ENCODE measurements around the gene ZC3H12A.
"Not testable (repeated sequence)": the region's sequence is repeated elsewhere in the genome, so short reads cannot be mapped to it uniquely, and the experiment has no call there.

ZC3H12A gene

DNA sequence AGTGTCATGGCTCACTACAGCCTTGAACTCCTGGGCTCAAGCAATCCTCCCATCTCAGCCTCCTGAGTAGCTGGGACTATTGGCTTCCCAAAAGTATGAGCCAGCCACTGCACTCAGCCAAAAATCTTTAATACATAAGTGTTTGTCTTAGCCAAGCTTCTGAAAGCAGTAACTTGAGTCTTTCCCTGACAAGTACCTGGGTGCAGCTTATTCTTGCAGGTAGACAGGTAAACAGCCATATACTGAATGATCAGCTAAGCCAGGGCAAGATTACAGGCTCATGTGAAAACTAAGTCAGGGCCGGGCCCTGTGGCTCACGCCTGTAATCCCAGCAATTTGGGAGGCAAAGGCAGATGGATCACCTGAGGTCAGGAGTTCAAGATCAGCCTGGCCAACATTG lies 32.4 kb downstream of the ZC3H12A start:
- no peak for DNase-seq

DNA sequence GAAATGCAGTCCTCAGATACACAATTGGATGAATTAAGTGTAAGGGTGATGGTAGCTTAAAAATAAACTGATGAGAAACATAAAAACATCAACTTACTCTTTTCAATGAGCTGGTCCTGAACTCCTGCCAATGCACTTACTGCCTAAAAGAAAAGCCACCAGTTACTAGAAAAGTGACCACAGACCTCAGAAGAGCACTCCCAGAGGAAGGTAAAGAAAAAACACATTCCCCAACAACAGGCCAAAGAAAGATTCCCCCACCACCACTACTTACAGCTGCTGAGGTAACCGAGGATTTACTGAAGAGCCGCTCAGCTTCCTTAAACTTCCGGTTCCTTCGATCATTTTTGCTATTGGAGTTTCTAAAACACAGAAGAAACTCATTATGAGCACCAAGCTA lies 34.8 kb downstream of the ZC3H12A start:
- no peak for DNase-seq

DNA sequence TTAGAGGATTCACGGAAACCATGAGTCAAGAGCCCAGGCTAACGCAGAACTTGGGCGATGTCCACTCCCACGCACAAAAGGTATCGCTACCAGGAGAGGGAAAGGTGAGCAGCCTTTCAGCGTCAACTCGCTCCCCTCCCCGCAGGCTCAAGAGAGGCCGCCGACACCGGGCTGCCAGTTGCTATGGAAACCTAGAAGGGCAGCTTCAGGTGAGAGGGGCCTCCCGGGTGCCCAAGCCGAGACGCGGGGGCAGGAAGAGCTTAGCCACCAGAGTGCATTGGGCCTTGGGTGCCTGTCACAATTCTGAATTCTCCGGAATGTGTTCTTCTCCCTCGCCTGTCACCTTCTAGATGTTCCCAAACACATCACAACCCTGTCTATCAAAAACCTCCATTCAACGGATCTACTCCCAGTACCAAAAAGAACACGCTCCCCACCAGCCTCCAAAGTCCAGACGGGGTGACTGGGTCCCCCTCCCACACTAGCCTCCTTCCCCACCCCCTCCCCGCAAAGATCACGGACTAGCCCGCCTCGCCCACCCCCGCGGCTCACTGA lies 39.5 kb downstream of the ZC3H12A start:
- peak; percentile 82 for DNase-seq

DNA sequence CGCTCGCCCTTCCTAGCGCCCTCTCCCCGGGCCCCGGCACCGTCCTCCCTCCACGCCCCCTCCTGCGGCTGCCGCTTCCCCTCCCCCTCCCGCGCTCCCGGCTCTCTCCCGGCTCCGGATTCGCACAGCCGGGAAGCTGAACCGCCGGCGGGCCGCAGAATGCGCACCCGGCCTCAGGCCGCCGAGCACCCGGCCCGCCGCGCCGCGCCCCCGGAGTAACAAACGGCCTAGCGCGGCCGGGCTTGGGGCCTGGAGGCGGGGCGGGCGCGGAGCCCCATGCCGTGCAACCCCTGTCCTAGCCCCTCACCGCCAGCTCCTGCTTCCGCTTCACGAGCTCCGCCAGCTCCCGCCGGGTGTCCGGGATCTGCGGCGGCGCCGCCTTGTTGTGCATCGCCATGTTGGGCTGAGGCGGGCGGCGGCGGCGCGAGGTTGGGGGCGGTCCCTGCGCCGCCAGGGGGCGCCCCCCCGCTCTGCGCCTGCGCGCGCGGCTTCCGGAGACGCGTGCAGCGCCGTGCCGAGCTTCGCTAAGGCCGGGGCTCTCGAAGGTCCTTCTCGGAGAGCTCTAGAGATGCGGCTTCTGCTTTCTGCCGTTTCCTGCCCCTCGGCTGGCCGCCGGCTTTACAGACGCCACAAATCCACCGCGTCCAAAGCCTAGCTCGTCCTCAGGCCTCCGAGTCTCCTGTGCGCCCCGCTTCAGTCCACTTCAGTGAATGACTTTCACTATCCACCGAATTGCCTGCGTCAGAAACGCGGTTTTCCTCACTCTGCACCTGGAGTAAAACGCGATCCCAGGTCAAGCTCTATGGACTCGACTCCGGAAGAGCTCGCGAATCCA lies 40.2 kb downstream of the ZC3H12A start, which contains the start of gene MEAF6:
Gene MEAF6 (minus strand): TSS at position 417 of the 835 bp plus-strand sequence. CDS start 20 bp downstream, at position 397.
- DNase-seq: peak; percentile 93

DNA sequence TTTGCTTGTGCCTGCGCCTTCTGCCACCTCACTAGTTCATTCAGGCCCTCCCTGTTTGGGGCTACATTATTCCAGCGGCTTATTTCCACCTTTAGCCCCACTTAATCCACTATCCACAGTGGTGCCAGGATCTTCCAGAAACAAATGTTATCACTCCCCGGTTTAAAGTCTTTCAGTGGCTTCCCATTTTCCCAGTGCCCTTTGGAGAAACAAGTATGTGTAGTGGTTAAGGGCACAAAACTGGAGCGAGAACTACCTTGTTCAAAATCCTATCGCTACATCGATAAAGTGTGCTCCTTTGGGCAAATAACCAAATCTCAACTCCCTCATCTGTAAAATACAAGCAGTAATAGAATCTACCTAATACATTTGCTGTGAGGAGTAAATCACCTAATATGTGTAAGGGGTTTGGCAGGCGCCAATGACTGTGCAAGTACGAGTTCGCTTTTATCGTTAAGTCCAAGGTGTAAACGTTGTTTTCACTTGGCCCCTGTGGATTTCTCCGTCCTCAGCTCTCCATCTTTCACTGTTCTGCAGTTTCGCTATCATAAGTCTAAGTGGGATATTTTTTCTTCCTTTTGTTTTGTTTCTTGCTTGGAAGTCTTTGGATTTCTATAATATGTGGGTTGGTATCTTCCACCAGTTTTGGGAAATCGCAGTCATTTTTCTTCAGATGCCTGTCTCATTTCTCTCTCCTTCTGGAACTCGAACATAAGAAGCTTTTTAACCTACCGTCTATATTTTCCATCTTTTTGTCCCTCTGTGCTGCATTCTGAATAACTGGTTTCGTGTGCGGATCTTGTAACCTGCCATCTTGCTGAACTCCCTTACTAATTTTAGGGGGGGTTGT lies 41.0 kb downstream of the ZC3H12A start:
- peak; percentile 58 for DNase-seq

DNA sequence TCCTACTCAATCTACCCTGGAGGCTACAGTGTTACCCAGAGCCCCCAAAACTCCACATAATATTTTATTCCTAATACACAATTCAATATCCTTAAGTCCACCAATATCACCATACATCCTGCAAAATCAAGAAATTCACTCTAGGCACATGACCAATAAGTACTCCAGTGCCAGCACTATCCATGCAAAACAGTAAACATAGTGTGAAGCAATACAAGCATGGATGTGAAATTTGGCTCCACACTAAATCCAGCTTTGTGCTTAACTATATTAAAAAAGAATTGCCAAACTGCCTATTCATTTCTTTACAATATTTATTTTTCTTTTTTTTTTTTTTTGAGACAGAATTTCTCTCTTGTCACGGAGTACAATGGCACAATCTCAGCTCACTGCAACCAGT lies 43.2 kb downstream of the ZC3H12A start:
- no peak for DNase-seq

DNA sequence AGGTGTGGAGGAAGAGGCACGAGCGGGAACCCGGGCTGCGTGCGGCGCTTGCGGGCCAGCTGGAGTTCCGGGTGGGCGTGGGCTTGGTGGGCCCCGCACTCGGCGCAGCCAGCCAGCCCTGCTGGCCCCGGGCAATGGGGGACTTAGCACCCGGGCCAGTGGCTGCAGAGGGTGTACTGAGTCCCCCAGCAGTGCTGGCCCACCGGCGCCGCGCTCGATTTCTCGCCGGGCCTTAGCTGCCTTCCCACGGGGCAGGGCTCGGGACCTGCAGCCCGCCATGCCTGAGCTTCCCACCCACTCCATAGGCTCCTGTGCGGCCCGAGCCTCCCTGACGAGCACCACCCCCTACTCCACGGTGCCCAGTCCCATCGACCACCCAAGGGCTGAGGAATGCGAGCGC lies 43.9 kb downstream of the ZC3H12A start:
- DNase-seq: not testable (repeated sequence)

DNA sequence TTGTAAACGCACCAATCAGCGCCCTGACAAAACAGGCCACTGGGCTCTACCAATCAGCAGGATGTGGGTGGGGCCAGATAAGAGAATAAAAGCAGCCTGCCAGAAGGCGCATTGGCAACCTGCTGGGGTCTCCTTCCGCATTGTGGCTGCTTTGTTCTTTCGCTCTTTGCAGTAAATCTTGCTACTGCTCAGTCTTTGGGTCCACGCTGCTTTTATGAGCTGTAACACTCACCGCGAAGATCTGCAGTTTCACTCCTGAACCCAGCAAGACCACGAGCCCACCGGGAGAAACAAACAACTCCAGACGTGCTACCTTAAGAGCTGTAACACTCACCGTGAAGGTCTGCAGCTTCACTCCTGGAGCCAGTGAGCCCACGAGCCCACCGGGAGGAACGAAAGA lies 44.5 kb downstream of the ZC3H12A start:
- not testable (repeated sequence) for DNase-seq

DNA sequence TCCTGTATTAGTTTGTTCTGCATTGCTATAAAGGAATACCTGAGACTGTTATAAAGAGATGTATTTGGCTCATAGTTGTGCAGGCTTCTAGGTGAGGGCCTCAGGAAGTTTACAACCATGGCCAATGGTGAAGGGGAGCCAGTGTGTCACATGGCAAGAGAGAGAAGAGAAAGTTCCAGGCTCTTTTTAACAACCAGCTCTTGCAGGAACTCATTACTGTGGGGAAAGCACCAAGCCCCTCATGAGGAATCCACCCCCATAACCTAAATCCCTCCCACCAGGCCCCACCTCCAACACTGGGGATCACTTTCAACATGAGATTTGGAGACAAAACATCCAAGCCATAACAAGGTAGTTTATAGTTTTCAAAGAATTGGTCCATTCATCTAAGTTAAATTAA lies 45.2 kb downstream of the ZC3H12A start:
- no peak for DNase-seq

DNA sequence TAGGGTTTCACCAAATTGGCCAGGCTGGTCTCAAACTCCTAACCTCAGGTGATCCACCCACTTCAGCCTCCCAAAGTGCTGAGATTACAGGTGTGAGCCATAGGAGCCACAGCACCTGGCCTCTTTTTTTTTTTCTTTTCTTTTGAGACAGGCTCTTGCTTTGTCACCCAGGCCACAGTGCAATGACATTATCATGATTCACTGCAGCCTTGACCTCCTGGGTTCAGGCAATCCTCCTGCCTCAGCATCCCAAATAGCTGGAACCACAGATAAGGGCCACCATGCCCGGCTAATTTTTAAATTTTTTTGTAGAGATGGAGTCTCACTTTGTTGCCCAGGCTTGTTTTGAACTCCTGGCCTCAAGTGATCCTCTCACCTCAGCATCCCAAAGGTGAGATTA lies 55.5 kb downstream of the ZC3H12A start:
- DNase-seq: not testable (repeated sequence)

DNA sequence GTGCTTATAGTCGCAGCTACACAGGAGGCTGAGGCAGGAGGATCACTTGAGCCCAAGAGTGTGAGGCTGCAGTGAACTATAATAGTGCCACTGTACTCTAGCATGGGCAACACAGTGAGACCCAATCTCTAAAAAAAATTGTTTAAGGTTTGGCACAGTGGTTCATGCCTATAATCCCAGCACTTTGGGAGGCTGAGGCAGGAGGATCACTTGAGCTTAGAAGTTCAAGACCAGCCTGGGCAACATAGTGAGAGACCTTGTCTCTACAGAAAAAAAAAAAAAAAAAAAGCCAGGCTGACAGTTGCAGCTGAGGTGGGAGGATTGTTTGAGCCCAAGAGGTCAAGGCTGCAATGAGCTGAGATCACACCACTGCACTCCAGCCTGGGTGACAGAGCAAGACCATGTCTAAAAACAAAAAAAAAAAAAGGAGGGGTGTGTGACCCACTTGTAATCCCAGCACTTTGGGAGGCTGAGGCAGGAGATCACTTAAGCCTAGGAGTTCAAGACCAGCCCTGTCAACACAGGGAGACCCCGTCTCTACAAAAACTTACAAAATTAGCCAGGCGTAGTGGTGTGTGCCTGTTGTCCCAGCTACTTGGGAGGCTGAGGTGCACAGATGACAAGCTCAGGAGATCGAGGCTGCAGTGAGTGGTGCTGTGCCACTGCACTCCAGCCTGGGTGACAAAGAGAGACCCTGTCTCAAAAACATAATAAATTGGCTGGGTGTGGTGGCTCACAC lies 58.2 kb downstream of the ZC3H12A start:
- not testable (repeated sequence) for DNase-seq

DNA sequence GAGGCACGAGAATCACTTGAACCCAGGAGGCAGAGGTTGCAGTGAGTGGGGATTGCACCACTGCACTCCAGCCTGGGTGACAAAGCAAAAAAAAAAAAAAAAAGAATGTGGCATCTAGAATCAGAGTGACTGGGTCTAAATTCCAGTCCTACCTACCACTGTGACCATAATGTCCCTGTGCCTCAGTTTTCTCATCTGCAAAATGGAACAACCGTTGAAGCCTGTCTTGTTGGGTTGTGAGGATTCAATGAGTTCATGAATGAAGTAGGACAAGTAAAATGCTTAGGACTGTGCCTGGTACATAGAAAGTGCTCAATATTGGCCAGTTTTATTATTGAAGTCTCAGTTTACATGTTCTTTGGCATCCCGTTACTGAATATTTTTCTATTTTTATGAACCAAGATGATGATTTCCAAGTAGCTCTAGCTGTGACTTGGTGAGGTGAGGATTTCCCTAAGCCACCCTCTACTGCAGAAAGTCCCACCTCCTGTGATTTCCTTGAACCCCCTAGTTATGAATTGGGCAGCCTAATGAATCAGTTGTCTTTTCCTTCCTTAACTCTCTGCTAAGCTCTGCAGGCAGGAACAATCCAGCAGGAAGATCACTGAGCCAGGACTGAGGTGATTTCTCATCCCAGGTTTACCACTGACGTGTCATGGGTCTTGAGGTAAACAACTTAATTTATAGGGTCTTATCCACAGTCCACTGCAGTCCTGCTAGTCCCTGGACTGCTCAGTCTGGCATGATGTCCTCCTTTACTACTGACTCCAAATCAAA lies 59.1 kb downstream of the ZC3H12A start:
- DNase-seq: no peak

Measured in DMS79 treated with DMSO at 0.1 percent for 48 hours (cell line).